ENCODE data around the gene REEP2. TPM values are rescaled to one million over a fixed set of nuclear protein-coding genes. Genes with fewer than 3 reads are reported as not detected.

Gene REEP2
- total RNA-seq, 1 experiment from 2014 or later: 2.7 TPM

DNA sequence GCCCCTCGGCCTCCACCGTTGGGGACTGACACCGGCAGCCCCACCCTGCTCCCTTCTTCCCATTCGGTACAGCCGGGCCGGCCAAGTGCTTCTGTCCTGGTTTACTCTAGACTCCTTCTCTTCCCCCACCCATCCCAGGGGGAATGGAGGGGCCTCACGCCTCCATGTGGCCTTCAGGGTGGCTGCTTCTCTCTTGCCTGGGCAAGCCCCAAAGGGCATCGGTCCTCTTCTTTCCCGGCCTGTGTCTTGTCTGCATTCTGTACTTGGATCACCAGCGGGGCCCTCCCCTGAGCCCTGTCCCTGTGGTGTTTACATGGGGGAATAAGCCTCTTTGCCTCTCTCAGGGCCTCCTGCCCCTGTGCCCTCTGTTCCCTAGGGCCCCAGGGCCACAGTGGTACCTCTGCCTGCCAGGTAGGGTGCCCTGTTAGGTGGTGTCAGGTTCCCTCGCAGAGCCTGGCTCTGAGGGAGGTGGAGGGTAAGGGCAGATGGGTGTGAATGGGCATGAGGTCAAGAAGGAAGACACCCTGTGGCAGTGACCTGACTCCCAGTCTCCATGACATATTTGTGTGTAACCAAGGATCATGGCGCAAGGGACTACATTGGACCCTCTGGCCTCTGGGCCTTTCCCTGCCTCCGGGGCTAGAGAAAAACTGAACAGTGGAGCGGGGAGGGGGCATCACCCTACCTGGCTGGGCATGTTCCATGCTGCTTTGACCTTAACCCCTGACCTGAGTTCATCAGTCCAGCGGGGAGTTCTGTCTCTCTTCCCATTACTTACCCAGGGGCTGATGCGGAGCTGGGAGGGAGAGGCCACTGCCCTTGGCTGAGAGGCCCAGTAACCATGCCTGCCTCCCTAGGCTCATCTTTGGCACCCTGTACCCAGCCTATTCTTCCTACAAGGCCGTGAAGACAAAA, 1.6 kb downstream of the REEP2 start:
- CTCF ChIA-PET: interaction anchor here (0.6 kb wide), 1 partner anchor 285 kb away, joined by 5 read pairs; no protein-coding TSS in a partner anchor
- Mint-ChIP-seq H3K4me1 (ENCODE audit: low read depth, unreplicated experiment) (peaks cover 7% of the 10 kb centered on the region), H3K4me3 (ENCODE audit: low read depth, unreplicated experiment) (peak overlapping the region; percentile 64), H3K27me3 (ENCODE audit: unreplicated experiment) (peaks cover 15% of the 10 kb centered on the region), H3K27ac (ENCODE audit: unreplicated experiment) (no peak overlapping the region), H3K36me3 (ENCODE audit: insufficient read depth, unreplicated experiment) (peaks cover 48% of the 10 kb centered on the region), H3K9me3 (ENCODE audit: low read depth, unreplicated experiment) (no peaks in the 10 kb centered on the region)
- TF ChIP-seq, protein P1, sequence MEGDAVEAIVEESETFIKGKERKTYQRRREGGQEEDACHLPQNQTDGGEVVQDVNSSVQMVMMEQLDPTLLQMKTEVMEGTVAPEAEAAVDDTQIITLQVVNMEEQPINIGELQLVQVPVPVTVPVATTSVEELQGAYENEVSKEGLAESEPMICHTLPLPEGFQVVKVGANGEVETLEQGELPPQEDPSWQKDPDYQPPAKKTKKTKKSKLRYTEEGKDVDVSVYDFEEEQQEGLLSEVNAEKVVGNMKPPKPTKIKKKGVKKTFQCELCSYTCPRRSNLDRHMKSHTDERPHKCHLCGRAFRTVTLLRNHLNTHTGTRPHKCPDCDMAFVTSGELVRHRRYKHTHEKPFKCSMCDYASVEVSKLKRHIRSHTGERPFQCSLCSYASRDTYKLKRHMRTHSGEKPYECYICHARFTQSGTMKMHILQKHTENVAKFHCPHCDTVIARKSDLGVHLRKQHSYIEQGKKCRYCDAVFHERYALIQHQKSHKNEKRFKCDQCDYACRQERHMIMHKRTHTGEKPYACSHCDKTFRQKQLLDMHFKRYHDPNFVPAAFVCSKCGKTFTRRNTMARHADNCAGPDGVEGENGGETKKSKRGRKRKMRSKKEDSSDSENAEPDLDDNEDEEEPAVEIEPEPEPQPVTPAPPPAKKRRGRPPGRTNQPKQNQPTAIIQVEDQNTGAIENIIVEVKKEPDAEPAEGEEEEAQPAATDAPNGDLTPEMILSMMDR (IDR thresholded peaks at IDR 0.05; ENCODE audit: unreplicated experiment): no peak
- intact Hi-C loops (cut with micrococcal nuclease; ENCODE audit: unreplicated experiment): no loop called here
- DNase-seq: no peak
- BruUV-seq (replicated peaks): no TSS peak

DNA sequence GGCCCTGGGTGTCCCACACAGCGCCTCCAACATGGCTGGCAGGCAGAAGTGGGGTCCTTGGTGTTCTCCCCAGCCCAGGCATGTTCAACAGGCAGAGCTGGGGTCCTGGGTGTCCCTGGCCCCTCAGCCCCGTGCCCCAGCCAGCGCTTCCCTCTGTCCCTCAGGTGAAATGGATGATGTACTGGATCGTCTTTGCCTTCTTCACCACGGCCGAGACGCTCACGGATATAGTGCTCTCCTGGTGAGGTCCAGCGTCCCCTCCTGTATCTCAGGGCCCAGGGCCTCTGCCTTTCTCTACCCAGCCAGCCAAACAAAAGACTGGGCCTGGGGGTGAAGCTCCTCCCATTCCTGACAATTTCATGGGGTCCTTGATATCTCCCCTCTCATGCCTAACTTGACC, 2.4 kb downstream of the REEP2 start:
- intact Hi-C loops (cut with micrococcal nuclease; ENCODE audit: unreplicated experiment): no loop called here
- BruUV-seq (replicated peaks): no TSS peak
- TF ChIP-seq, protein P1 (IDR thresholded peaks at IDR 0.05; ENCODE audit: unreplicated experiment): no peak

DNA sequence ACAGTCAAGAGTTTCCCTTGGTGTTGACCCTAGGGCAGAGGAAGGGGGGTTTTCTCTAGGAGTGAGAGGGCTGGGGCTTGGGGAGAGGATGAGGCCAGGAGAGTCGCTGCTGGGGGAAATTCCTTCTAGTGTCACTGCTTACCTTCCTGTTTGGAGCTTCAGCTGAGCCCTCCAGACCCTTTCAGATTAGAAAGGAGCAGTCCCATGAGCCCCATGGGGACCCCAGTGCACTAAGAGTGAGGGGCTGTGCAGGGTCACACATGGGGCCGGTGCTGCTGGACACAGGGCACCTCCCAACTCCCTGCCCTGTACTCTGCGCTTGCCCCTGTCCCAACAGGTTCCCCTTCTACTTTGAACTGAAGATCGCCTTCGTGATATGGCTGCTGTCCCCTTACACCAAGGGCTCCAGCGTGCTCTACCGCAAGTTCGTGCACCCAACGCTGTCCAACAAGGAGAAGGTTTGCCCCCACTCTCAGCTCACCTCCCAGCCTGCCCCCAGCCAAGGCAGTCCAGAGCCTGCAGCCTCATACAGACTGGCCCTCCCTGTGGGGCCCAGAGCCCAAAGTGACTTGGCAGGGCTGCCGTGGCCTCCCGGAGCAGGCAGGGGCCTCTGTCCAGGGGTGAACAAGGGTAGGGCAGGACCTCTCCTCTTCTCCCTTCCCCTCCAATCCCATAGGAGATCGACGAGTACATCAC, 5.4 kb downstream of the REEP2 start:
- intact Hi-C loops (cut with micrococcal nuclease; ENCODE audit: unreplicated experiment): no loop called here
- peaks cover 13% of the 10 kb centered on the region for H3K36me3 Mint-ChIP-seq (ENCODE audit: insufficient read depth, unreplicated experiment)
- H3K9me3 Mint-ChIP-seq (ENCODE audit: low read depth, unreplicated experiment): no peaks in the 10 kb centered on the region
- no peak overlapping the region for H3K27ac Mint-ChIP-seq (ENCODE audit: unreplicated experiment)
- no peaks in the 10 kb centered on the region for H3K4me1 Mint-ChIP-seq (ENCODE audit: low read depth, unreplicated experiment)
- DNase-seq: no peak
- H3K4me3 Mint-ChIP-seq (ENCODE audit: low read depth, unreplicated experiment): no peak overlapping the region
- peaks cover 33% of the 10 kb centered on the region for H3K27me3 Mint-ChIP-seq (ENCODE audit: unreplicated experiment)
- TF ChIP-seq, protein P1 (IDR thresholded peaks at IDR 0.05; ENCODE audit: unreplicated experiment): no peak
- CTCF ChIA-PET: no interaction called here
- BruUV-seq (replicated peaks): no TSS peak

More for the DNA sequence above, 2.4 kb downstream of the REEP2 start:
- CTCF ChIA-PET: no interaction called here
- Mint-ChIP-seq H3K27ac (ENCODE audit: unreplicated experiment) (no peak overlapping the region), H3K9me3 (ENCODE audit: low read depth, unreplicated experiment) (no peaks in the 10 kb centered on the region), H3K36me3 (ENCODE audit: insufficient read depth, unreplicated experiment) (peaks cover 40% of the 10 kb centered on the region), H3K4me1 (ENCODE audit: low read depth, unreplicated experiment) (peaks cover 7% of the 10 kb centered on the region), H3K27me3 (ENCODE audit: unreplicated experiment) (peaks cover 15% of the 10 kb centered on the region), H3K4me3 (ENCODE audit: low read depth, unreplicated experiment) (no peak overlapping the region)
- no peak for DNase-seq

DNA sequence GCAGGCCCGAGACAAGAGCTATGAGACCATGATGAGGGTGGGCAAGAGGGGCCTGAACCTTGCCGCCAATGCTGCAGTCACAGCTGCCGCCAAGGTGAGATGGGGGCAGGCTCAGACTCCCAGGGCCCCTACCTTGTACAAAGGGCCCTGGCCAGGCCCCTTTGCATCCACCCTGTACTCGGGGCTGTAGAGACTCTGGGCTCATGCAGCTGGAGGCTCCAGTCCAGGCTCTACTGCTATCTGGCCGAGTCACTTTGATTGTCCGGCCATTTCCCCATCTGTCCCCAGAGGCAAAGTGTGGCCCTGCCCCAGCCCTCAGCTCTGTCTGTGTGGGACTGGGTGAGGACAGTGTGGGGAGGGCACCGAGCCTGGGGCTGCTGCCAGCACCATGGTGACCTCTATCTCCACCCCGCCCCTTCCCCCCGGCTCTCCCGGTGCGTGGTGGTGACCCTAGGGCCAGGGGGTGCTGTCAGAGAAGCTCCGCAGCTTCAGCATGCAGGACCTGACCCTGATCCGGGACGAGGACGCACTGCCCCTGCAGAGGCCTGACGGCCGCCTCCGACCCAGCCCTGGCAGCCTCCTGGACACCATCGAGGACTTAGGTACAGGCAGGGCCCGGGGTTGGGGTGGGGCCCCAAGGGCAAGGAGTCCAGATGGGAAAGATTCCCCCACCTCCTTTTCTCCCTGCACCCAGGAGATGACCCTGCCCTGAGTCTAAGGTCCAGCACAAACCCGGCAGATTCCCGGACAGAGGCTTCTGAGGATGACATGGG, 6.1 kb downstream of the REEP2 start:
- TF ChIP-seq, protein P1 (IDR thresholded peaks at IDR 0.05; ENCODE audit: unreplicated experiment): no peak
- no peak overlapping the region for H3K27ac Mint-ChIP-seq (ENCODE audit: unreplicated experiment)
- BruUV-seq (replicated peaks): no TSS peak
- intact Hi-C loops (cut with micrococcal nuclease; ENCODE audit: unreplicated experiment): no loop called here
- H3K36me3 Mint-ChIP-seq (ENCODE audit: insufficient read depth, unreplicated experiment): peaks cover 10% of the 10 kb centered on the region
- H3K27me3 Mint-ChIP-seq (ENCODE audit: unreplicated experiment): peaks cover 28% of the 10 kb centered on the region
- CTCF ChIA-PET: no interaction called here
- no peaks in the 10 kb centered on the region for H3K4me1 Mint-ChIP-seq (ENCODE audit: low read depth, unreplicated experiment)
- H3K9me3 Mint-ChIP-seq (ENCODE audit: low read depth, unreplicated experiment): no peaks in the 10 kb centered on the region
- no peak overlapping the region for H3K4me3 Mint-ChIP-seq (ENCODE audit: low read depth, unreplicated experiment)
- DNase-seq: no peak

Measured in Calu3 (cell line).